SK-N-SH (cell line): ENCODE data around the gene SHROOM3. TPM values are rescaled to one million over a fixed set of nuclear protein-coding genes. Genes with fewer than 3 reads are reported as not detected.

ENCODE experiments used
- CTCF ChIA-PET: fragments of 300-600, 350-600 bp; formaldehyde crosslinking; extraction: SDS; loops from one replicate; lab custom pipeline; 2021; lab: Yijun Ruan, JAX
- POLR2A ChIA-PET: fragments of 350-600 bp; sonication (Branson Sonifier 250); formaldehyde crosslinking; extraction: SDS; loops from one replicate; lab custom pipeline; 2020; ENCODE audit warnings: antibody characterized with exemption, inconsistent platforms; lab: Yijun Ruan, JAX
- DNase-seq: peaks from one replicate; pipeline ENCODE4 v3.0.0; 2012
- H2AFZ ChIP-seq: fragments of 200-600 bp; sonication (generic); 2 replicates; pipeline ENCODE4 v1.8.1; 2016; ENCODE audit warnings: antibody characterized with exemption, mild to moderate bottlenecking, low read depth
- H3F3A ChIP-seq: fragments of 200-600 bp; sonication (generic); replicated peaks from 2 replicates; pipeline ENCODE3; 2016; ENCODE audit warnings: antibody characterized with exemption, mild to moderate bottlenecking; ENCODE audit not compliant: insufficient read depth
- H3K27ac ChIP-seq, 2 experiments: fragments of 200-500 bp in 1 of 2; fragments of 200-600 bp in 1 of 2; sonication (Bioruptor generic) in 1 of 2; sonication (generic), shearing (Covaris generic) in 1 of 2; 2 replicates each; pipeline versions ENCODE4 v1.5.1 to v1.6.1; 2014 to 2016; ENCODE audit warnings: low read depth in 2 of 2, inconsistent platforms in 1 of 2, low read length in 1 of 2, mild to moderate bottlenecking in 1 of 2, mixed read lengths in 1 of 2
- H3K27me3 ChIP-seq: fragments of 200-600 bp; sonication (generic), shearing (Covaris generic); 2 replicates; pipeline ENCODE4 v1.6.1; 2016; ENCODE audit warnings: mixed run types; ENCODE audit not compliant: insufficient read depth
- H3K36me3 ChIP-seq, 2 experiments: fragments of 200-500 bp in 1 of 2; fragments of 200-600 bp in 1 of 2; sonication (Bioruptor generic) in 1 of 2; sonication (generic) in 1 of 2; replicated peaks in 1 of 2; 2 replicates each; pipeline versions ENCODE3 to v1.5.1; 2014 to 2016; ENCODE audit warnings: low read length in 1 of 2, mild to moderate bottlenecking in 1 of 2; ENCODE audit not compliant: insufficient read depth in 2 of 2, control insufficient read depth in 1 of 2
- H3K4me1 ChIP-seq, 2 experiments: fragments of 200-500 bp in 1 of 2; fragments of 200-600 bp in 1 of 2; sonication (Bioruptor generic) in 1 of 2; sonication (generic), shearing (Covaris generic) in 1 of 2; 2 replicates each; pipeline versions ENCODE4 v1.5.1 to v1.6.1; 2014 to 2016; ENCODE audit warnings: low read depth in 1 of 2, low read length in 1 of 2, mixed run types in 1 of 2; ENCODE audit not compliant: insufficient read depth in 2 of 2, control insufficient read depth in 1 of 2
- H3K4me2 ChIP-seq: fragments of 200-600 bp; sonication (generic), shearing (Covaris generic); 2 replicates; pipeline ENCODE4 v1.6.1; 2017; ENCODE audit warnings: mixed run types
- H3K4me3 ChIP-seq, 2 experiments: fragments of 200-500 bp in 1 of 2; fragments of 200-600 bp in 1 of 2; sonication (Bioruptor generic) in 1 of 2; sonication (generic), shearing (Covaris generic) in 1 of 2; 2 replicates each; pipeline versions ENCODE4 v1.5.1 to v1.8.1; 2014 to 2016; ENCODE audit warnings: low read depth in 2 of 2, inconsistent platforms in 1 of 2, low read length in 1 of 2, mild to moderate bottlenecking in 1 of 2, mixed read lengths in 1 of 2, moderate library complexity in 1 of 2
- H3K79me2 ChIP-seq: fragments of 200-600 bp; sonication (generic); 2 replicates; pipeline ENCODE4 v1.8.1; 2017; ENCODE audit warnings: mild to moderate bottlenecking; ENCODE audit not compliant: insufficient read depth
- H3K9ac ChIP-seq: fragments of 200-600 bp; sonication (generic); 2 replicates; pipeline ENCODE4 v1.6.1; 2017; ENCODE audit warnings: mixed run types
- H3K9me2 ChIP-seq: fragments of 200-600 bp; sonication (generic); 2 replicates; pipeline ENCODE4 v1.6.1; 2017; ENCODE audit warnings: mixed run types
- H3K9me3 ChIP-seq: fragments of 200-600 bp; sonication (generic); 2 replicates; pipeline ENCODE4 v1.6.1; 2017; ENCODE audit warnings: mixed run types, mild to moderate bottlenecking, moderate library complexity
- H4K20me1 ChIP-seq: fragments of 200-600 bp; sonication (generic); 2 replicates; pipeline ENCODE4 v1.6.1; 2017; ENCODE audit warnings: mild to moderate bottlenecking, mixed run types; ENCODE audit not compliant: insufficient read depth
- ELF1 ChIP-seq: IDR thresholded peaks from 2 replicates; pipeline ENCODE4 v1.4.0; 2012
- EP300 ChIP-seq, 2 experiments: IDR thresholded peaks; 2 replicates each; pipeline versions ENCODE4 v1.4.0 to v1.6.1; 2012; ENCODE audit warnings: borderline replicate concordance in 1 of 2, low read depth in 1 of 2, low read length in 1 of 2
- EZH2phosphoT487 ChIP-seq: fragments of 200-600 bp; sonication (generic); IDR thresholded peaks from 2 replicates; pipeline ENCODE4 v1.6.1; 2017; ENCODE audit warnings: low read depth, mixed run types, mild to moderate bottlenecking, antibody characterized with exemption, moderate library complexity, borderline replicate concordance
- FOSL2 ChIP-seq: IDR thresholded peaks from 2 replicates; pipeline ENCODE4 v1.4.0; 2012; ENCODE audit warnings: low read depth, mild to moderate bottlenecking, moderate library complexity, borderline replicate concordance
- FOXM1 ChIP-seq: IDR thresholded peaks from 2 replicates; pipeline ENCODE4 v1.4.0; 2012; ENCODE audit warnings: low read depth, mild to moderate bottlenecking
- GATA2 ChIP-seq: sonication (generic); formaldehyde crosslinking; IDR thresholded peaks from 2 replicates; pipeline ENCODE4 v1.5.0; 2020; ENCODE audit warnings: mild to moderate bottlenecking, missing genetic modification reagents
- MAX ChIP-seq: IDR thresholded peaks from 2 replicates; pipeline ENCODE4 v1.4.0; 2012; ENCODE audit warnings: low read depth
- MEF2A ChIP-seq: IDR thresholded peaks from 2 replicates; pipeline ENCODE4 v1.4.0; 2012; ENCODE audit warnings: low read depth, borderline replicate concordance
- MXI1 ChIP-seq: IDR thresholded peaks from 2 replicates; pipeline ENCODE4 v1.6.1; 2012; ENCODE audit warnings: mild to moderate bottlenecking, low read depth, low read length, improper control_type of control experiment
- RCOR1 ChIP-seq: fragments of 150-350 bp; IDR thresholded peaks from 2 replicates; pipeline ENCODE4 v1.6.1; 2017; ENCODE audit warnings: antibody characterized with exemption, low read length
- RFX5 ChIP-seq: IDR thresholded peaks from 2 replicates; pipeline ENCODE4 v1.6.1; 2012; ENCODE audit warnings: mild to moderate bottlenecking, improper control_type of control experiment, low read length
- SIN3A ChIP-seq: IDR thresholded peaks from 2 replicates; pipeline ENCODE4 v1.6.1; 2012; ENCODE audit warnings: low read depth, mild to moderate bottlenecking, low read length, moderate library complexity, borderline replicate concordance
- TEAD4 ChIP-seq: IDR thresholded peaks from 2 replicates; pipeline ENCODE4 v1.4.0; 2012; ENCODE audit warnings: mild to moderate bottlenecking, borderline replicate concordance; ENCODE audit not compliant: insufficient read depth
- USF2 ChIP-seq: fragments of 150-350 bp; IDR thresholded peaks from 2 replicates; pipeline ENCODE4 v1.6.1; 2017; ENCODE audit warnings: antibody characterized with exemption, low read length, low read depth, borderline replicate concordance
- WGBS: methylation state at CpG from one replicate; pipeline ENCODE4 v1.1.6; 2017; ENCODE audit warnings: low lambda C conversion rate; 5-methylcytosine and 5-hydroxymethylcytosine counted together
- polyA plus RNA-seq, 3 experiments: library from polyadenylated mRNA; depleted of rRNA; stranded (reverse); fragments of >200 nt; gene quantifications; 2 replicates each; pipeline ENCODE4 v1.2.3, GENCODE V29; 2012
- TF ChIP-seq, protein P1 (sequence below): IDR thresholded peaks from 2 replicates; pipeline ENCODE4 v1.4.0; 2012; ENCODE audit warnings: low read depth, borderline replicate concordance

The SHROOM3 gene
- polyA plus RNA-seq, 1 of the 3 experiments (the other 2 are of a cell fraction), result 4.3 TPM

GRCh38 chr4:76626686-76627465 lies 191.8 kb downstream of the SHROOM3 start (continued):
- TF ChIP-seq, protein P1, sequence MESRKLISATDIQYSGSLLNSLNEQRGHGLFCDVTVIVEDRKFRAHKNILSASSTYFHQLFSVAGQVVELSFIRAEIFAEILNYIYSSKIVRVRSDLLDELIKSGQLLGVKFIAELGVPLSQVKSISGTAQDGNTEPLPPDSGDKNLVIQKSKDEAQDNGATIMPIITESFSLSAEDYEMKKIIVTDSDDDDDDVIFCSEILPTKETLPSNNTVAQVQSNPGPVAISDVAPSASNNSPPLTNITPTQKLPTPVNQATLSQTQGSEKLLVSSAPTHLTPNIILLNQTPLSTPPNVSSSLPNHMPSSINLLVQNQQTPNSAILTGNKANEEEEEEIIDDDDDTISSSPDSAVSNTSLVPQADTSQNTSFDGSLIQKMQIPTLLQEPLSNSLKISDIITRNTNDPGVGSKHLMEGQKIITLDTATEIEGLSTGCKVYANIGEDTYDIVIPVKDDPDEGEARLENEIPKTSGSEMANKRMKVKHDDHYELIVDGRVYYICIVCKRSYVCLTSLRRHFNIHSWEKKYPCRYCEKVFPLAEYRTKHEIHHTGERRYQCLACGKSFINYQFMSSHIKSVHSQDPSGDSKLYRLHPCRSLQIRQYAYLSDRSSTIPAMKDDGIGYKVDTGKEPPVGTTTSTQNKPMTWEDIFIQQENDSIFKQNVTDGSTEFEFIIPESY, result no peak
- no peak for TF ChIP-seq FOXM1
- no peak for TF ChIP-seq EZH2phosphoT487

- Histone ChIP-seq H3K79me2 (no peaks in the 10 kb centered on the region), H3K4me2 (no peak overlapping the region), H3K9me3 (no peaks in the 10 kb centered on the region), H3K27me3 (no peaks in the 10 kb centered on the region), H4K20me1 (no peaks in the 10 kb centered on the region), H3K4me3 (no peak overlapping the region), H3K27ac (no peak overlapping the region), H3F3A (peaks cover 28% of the 10 kb centered on the region), H2AFZ (no peak overlapping the region), H3K4me1 (peaks cover 4 to 17% of the 10 kb centered on the region in 2 experiments; a peak in 3 of 4 replicates), H3K36me3 (no peaks in the 10 kb centered on the region), H3K9me2 (no peaks in the 10 kb centered on the region), H3K9ac (no peak overlapping the region)
- ChIA-PET POLR2A (no interaction called here), CTCF (interaction anchor here (1.0 kb wide), 2 partner anchors 23 to 27 kb away, joined by 3 read pairs; no protein-coding TSS in a partner anchor)
- TF ChIP-seq MEF2A (no peak), USF2 (no peak), ELF1 (no peak), FOSL2 (no peak), SIN3A (no peak)
- DNase-seq, result no peak
- 77% methylated on average over 1 of the region's 1 CpG for WGBS
Measured at GRCh38 chr4:76628251-76628650, 193.2 kb downstream of the SHROOM3 start.

- Histone ChIP-seq H3K9me2 (no peaks in the 10 kb centered on the region), H3F3A (peaks cover 7% of the 10 kb centered on the region), H3K9ac (no peak overlapping the region), H3K9me3 (no peaks in the 10 kb centered on the region), H3K4me3 (no peak overlapping the region), H3K36me3 (no peaks in the 10 kb centered on the region), H3K4me2 (no peak overlapping the region), H3K4me1 (peaks cover 0 to 11% of the 10 kb centered on the region in 2 experiments; a peak in 2 of 4 replicates), H4K20me1 (no peaks in the 10 kb centered on the region), H2AFZ (no peak overlapping the region), H3K79me2 (no peaks in the 10 kb centered on the region), H3K27ac (0 out of 4 replicates have a peak overlapping the region, but pooled peaks of 1 of the 2 experiments have one; percentile 6), H3K27me3 (no peaks in the 10 kb centered on the region)
- no peak for DNase-seq
- POLR2A ChIA-PET, result no interaction called here
- TF ChIP-seq ELF1 (no peak), RFX5 (no peak), GATA2 (CRISPR knock-in tag) (no peak), USF2 (no peak), RCOR1 (no peak), TEAD4 (no peak), EP300 (IDR thresholded peaks at IDR 0.05; ENCODE audit: borderline replicate concordance in 1 of 2, low read depth in 1 of 2, low read length in 1 of 2) (no peak), MXI1 (no peak), MAX (no peak)
- TF ChIP-seq, protein P1, result no peak
- WGBS, result 82% methylated on average over 1 of the region's 1 CpG
- CTCF ChIA-PET, result interaction anchor here (1.1 kb wide), 1 partner anchor 18 kb away, joined by 4 read pairs; no protein-coding TSS in a partner anchor
Measured at GRCh38 chr4:76630741-76631140, 195.7 kb downstream of the SHROOM3 start.
